SK-N-SH (cell line): ENCODE data around the gene SHLD2. TPM values are rescaled to one million over a fixed set of nuclear protein-coding genes. Genes with fewer than 3 reads are reported as not detected.
"Not testable (repeated sequence)": the region's sequence is repeated elsewhere in the genome, so short reads cannot be mapped to it uniquely, and the experiment has no call there.

Experiments
- CTCF ChIA-PET: fragments of 300-600, 350-600 bp; formaldehyde crosslinking; extraction: SDS; loops from one replicate; lab custom pipeline; 2021; lab: Yijun Ruan, JAX
- POLR2A ChIA-PET: fragments of 350-600 bp; sonication (Branson Sonifier 250); formaldehyde crosslinking; extraction: SDS; loops from one replicate; lab custom pipeline; 2020; ENCODE audit warnings: antibody characterized with exemption, inconsistent platforms; lab: Yijun Ruan, JAX
- DNase-seq: peaks from one replicate; pipeline ENCODE4 v3.0.0; 2012
- H2AFZ ChIP-seq: fragments of 200-600 bp; sonication (generic); 2 replicates; pipeline ENCODE4 v1.8.1; 2016; ENCODE audit warnings: antibody characterized with exemption, mild to moderate bottlenecking, low read depth
- H3F3A ChIP-seq: fragments of 200-600 bp; sonication (generic); replicated peaks from 2 replicates; pipeline ENCODE3; 2016; ENCODE audit warnings: antibody characterized with exemption, mild to moderate bottlenecking; ENCODE audit not compliant: insufficient read depth
- H3K27ac ChIP-seq, 2 experiments: fragments of 200-500 bp in 1 of 2; fragments of 200-600 bp in 1 of 2; sonication (Bioruptor generic) in 1 of 2; sonication (generic), shearing (Covaris generic) in 1 of 2; 2 replicates each; pipeline versions ENCODE4 v1.5.1 to v1.6.1; 2014 to 2016; ENCODE audit warnings: low read depth in 2 of 2, inconsistent platforms in 1 of 2, low read length in 1 of 2, mild to moderate bottlenecking in 1 of 2, mixed read lengths in 1 of 2
- H3K27me3 ChIP-seq: fragments of 200-600 bp; sonication (generic), shearing (Covaris generic); 2 replicates; pipeline ENCODE4 v1.6.1; 2016; ENCODE audit warnings: mixed run types; ENCODE audit not compliant: insufficient read depth
- H3K36me3 ChIP-seq, 2 experiments: fragments of 200-500 bp in 1 of 2; fragments of 200-600 bp in 1 of 2; sonication (Bioruptor generic) in 1 of 2; sonication (generic) in 1 of 2; replicated peaks in 1 of 2; 2 replicates each; pipeline versions ENCODE3 to v1.5.1; 2014 to 2016; ENCODE audit warnings: low read length in 1 of 2, mild to moderate bottlenecking in 1 of 2; ENCODE audit not compliant: insufficient read depth in 2 of 2, control insufficient read depth in 1 of 2
- H3K4me1 ChIP-seq, 2 experiments: fragments of 200-500 bp in 1 of 2; fragments of 200-600 bp in 1 of 2; sonication (Bioruptor generic) in 1 of 2; sonication (generic), shearing (Covaris generic) in 1 of 2; 2 replicates each; pipeline versions ENCODE4 v1.5.1 to v1.6.1; 2014 to 2016; ENCODE audit warnings: low read depth in 1 of 2, low read length in 1 of 2, mixed run types in 1 of 2; ENCODE audit not compliant: insufficient read depth in 2 of 2, control insufficient read depth in 1 of 2
- H3K4me2 ChIP-seq: fragments of 200-600 bp; sonication (generic), shearing (Covaris generic); 2 replicates; pipeline ENCODE4 v1.6.1; 2017; ENCODE audit warnings: mixed run types
- H3K4me3 ChIP-seq, 2 experiments: fragments of 200-500 bp in 1 of 2; fragments of 200-600 bp in 1 of 2; sonication (Bioruptor generic) in 1 of 2; sonication (generic), shearing (Covaris generic) in 1 of 2; 2 replicates each; pipeline versions ENCODE4 v1.5.1 to v1.8.1; 2014 to 2016; ENCODE audit warnings: low read depth in 2 of 2, inconsistent platforms in 1 of 2, low read length in 1 of 2, mild to moderate bottlenecking in 1 of 2, mixed read lengths in 1 of 2, moderate library complexity in 1 of 2
- H3K79me2 ChIP-seq: fragments of 200-600 bp; sonication (generic); 2 replicates; pipeline ENCODE4 v1.8.1; 2017; ENCODE audit warnings: mild to moderate bottlenecking; ENCODE audit not compliant: insufficient read depth
- H3K9ac ChIP-seq: fragments of 200-600 bp; sonication (generic); 2 replicates; pipeline ENCODE4 v1.6.1; 2017; ENCODE audit warnings: mixed run types
- H3K9me2 ChIP-seq: fragments of 200-600 bp; sonication (generic); 2 replicates; pipeline ENCODE4 v1.6.1; 2017; ENCODE audit warnings: mixed run types
- H3K9me3 ChIP-seq: fragments of 200-600 bp; sonication (generic); 2 replicates; pipeline ENCODE4 v1.6.1; 2017; ENCODE audit warnings: mixed run types, mild to moderate bottlenecking, moderate library complexity
- H4K20me1 ChIP-seq: fragments of 200-600 bp; sonication (generic); 2 replicates; pipeline ENCODE4 v1.6.1; 2017; ENCODE audit warnings: mild to moderate bottlenecking, mixed run types; ENCODE audit not compliant: insufficient read depth
- WGBS: methylation state at CpG from one replicate; pipeline ENCODE4 v1.1.6; 2017; ENCODE audit warnings: low lambda C conversion rate; 5-methylcytosine and 5-hydroxymethylcytosine counted together
- polyA plus RNA-seq, 3 experiments: library from polyadenylated mRNA; depleted of rRNA; stranded (reverse); fragments of >200 nt; gene quantifications; 2 replicates each; pipeline ENCODE4 v1.2.3, GENCODE V29; 2012

SHLD2 gene
- polyA plus RNA-seq, 1 of the 3 experiments (the other 2 are of a cell fraction): 4.7 TPM

DNA sequence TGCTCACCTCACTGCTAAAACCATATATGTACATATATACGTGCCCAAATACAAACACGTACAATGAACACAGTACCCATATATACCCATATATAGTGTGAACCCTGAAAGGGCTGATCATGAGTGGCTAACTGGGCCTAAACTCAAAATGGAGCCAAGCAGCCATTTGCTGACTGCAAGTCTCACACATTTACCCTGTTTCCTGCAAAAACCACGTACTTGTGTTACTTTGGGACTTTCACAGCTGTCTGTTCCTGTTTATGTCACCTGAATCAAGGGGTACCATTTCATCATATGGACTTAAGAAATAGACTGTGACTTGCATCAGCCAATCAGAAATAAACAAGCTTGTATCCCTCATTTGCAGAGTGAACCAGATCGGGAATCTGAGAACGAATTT, 124.4 kb downstream of the SHLD2 start:
- H2AFZ ChIP-seq, H3K27ac ChIP-seq, POLR2A ChIA-PET, H3K9me2 ChIP-seq, H3K4me1 ChIP-seq, DNase-seq, H3K79me2 ChIP-seq, H3K9me3 ChIP-seq, H3K4me2 ChIP-seq, H4K20me1 ChIP-seq, H3K4me3 ChIP-seq, CTCF ChIA-PET, H3K36me3 ChIP-seq, H3F3A ChIP-seq, H3K27me3 ChIP-seq, H3K9ac ChIP-seq: not testable (repeated sequence)
- WGBS: 86% methylated on average over 2 of the region's 5 CpGs

DNA sequence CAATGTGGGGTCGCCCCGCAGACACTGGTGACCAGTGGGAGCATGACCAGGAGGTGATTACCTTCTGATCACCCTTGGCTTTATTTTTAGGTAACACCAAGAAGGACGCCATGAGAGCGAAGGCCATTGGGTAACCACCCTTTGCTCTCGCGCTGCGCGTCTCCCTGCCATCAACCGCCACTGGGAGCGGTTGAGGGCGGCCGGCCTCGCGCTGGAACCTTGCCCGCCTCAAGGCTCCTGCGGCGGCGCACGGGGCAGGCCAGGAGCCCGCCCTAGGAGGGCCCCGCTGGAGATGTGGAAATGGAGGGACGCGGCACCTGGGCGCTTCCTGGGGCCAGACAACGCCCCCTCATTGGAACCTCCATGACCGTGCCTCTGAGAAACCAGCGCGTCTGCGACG, 127.8 kb downstream of the SHLD2 start:
- CTCF ChIA-PET, DNase-seq, H2AFZ ChIP-seq, H3K9ac ChIP-seq, H3K36me3 ChIP-seq, H4K20me1 ChIP-seq, H3K9me3 ChIP-seq, H3K4me1 ChIP-seq, H3K79me2 ChIP-seq, H3K4me3 ChIP-seq, H3K9me2 ChIP-seq, H3F3A ChIP-seq, POLR2A ChIA-PET, H3K27me3 ChIP-seq, H3K27ac ChIP-seq, H3K4me2 ChIP-seq: not testable (repeated sequence)
- WGBS: 99% methylated on average over 17 of the region's 30 CpGs

DNA sequence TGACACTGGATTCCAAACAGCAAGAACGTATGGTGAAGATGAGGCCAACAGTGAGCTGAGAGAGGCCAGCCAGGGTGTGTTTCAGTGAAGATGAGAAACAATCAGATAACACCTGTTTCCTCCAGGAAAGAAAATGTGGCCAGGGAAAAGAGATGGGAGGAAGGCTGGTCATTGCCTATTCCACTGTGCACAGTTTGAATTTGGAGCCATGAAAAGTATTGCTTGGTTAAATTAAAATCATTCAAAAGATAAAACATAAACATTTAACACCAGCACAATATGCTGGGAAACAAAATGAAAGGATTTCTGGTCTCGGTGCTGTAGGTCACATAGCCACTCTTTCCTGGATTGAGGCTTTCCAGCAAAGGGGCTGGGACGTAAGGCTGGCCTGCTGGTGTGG, 130.1 kb downstream of the SHLD2 start, which contains the start of gene NUTM2A:
NUTM2A (plus strand) TSS at position 301 of the 400 bp plus-strand sequence. CDS start 383 bp downstream, outside the sequence.
- H3F3A ChIP-seq, DNase-seq, H3K9ac ChIP-seq: not testable (repeated sequence)

DNA sequence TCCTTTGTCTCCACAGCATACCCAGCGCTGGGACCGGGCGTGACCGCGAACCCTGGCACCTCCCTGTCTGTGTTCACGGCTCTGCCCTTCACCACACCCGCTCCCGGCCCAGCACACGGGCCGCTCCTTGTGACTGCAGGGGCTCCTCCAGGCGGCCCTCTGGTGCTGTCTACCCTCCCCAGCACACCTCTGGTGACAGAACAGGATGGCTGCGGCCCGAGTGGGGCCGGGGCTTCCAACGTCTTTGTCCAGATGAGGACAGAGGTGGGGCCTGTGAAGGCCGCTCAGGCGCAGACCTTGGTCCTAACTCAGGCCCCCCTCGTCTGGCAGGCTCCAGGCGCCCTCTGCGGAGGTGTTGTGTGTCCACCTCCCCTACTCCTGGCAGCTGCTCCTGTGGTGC, 133.2 kb downstream of the SHLD2 start:
- H3K9me2 ChIP-seq, H3K4me3 ChIP-seq, H3K9me3 ChIP-seq, H3K27me3 ChIP-seq, H3K36me3 ChIP-seq, H3F3A ChIP-seq, H3K9ac ChIP-seq, POLR2A ChIA-PET, H4K20me1 ChIP-seq, CTCF ChIA-PET, H3K79me2 ChIP-seq, H3K4me2 ChIP-seq, H3K27ac ChIP-seq, H3K4me1 ChIP-seq, H2AFZ ChIP-seq, DNase-seq: not testable (repeated sequence)
- WGBS: 88% methylated on average over 7 of the region's 20 CpGs

More for the DNA sequence above, 130.1 kb downstream of the SHLD2 start, which contains the start of gene NUTM2A:
- H3K27me3 ChIP-seq, CTCF ChIA-PET, H4K20me1 ChIP-seq, H3K4me3 ChIP-seq, POLR2A ChIA-PET, H3K79me2 ChIP-seq, H3K27ac ChIP-seq, H3K4me2 ChIP-seq, H3K36me3 ChIP-seq, H3K4me1 ChIP-seq, H3K9me3 ChIP-seq, H2AFZ ChIP-seq, H3K9me2 ChIP-seq: not testable (repeated sequence)
- no CpG with 5 or more reads among the region's 3 CpGs for WGBS

DNA sequence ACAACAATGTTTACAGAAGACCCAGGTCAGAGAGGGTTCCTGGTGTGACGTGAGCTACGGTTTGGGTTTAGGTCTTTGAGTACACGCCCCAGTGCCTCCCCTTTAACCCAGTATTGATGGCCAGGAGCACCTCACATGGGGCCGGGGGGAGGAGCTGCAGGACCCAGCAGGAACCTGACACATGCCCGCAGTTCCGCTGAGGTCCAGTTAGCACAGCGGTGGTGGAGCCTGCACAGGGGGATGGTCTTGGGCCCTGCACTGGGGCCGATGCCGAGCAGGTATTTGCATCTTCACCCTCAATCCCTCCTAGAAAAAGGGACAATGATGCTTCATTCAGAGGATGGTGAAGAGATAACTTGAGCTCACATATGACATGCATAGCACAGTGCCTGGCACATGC, 134.2 kb downstream of the SHLD2 start:
- H3K9me2 ChIP-seq, POLR2A ChIA-PET, CTCF ChIA-PET, H3K36me3 ChIP-seq, H3K9me3 ChIP-seq, H3K4me2 ChIP-seq, H3F3A ChIP-seq, H3K79me2 ChIP-seq, H3K9ac ChIP-seq, H3K27ac ChIP-seq, H3K27me3 ChIP-seq, H4K20me1 ChIP-seq, H2AFZ ChIP-seq, H3K4me3 ChIP-seq, H3K4me1 ChIP-seq, DNase-seq: not testable (repeated sequence)
- WGBS: 90% methylated on average over 4 of the region's 9 CpGs

DNA sequence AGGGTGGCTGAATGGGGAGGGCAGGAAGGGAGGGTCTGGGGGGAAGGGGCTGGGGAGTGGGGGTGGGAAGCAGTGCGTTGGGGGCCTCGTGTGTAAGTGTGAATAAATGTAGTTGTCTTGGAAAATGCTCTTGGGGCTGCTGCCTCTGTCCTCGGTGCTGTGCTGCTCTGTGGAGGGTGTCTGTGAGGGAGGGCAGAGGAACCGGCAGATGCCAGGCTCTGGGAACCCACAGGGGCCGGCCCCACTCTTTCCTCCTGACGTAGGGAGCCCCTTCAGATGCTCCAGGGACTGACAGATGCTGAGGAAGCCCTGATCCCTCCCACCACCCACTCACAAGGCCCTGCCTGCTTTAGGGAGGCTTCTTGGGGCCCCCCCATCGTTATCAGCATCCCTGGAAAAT, 139.8 kb downstream of the SHLD2 start:
- H3K27me3 ChIP-seq, H3F3A ChIP-seq, POLR2A ChIA-PET, H3K79me2 ChIP-seq, H3K4me2 ChIP-seq, H3K27ac ChIP-seq, H3K4me3 ChIP-seq, H2AFZ ChIP-seq, H4K20me1 ChIP-seq, H3K9me2 ChIP-seq, H3K9ac ChIP-seq, DNase-seq, H3K36me3 ChIP-seq, H3K9me3 ChIP-seq, CTCF ChIA-PET, H3K4me1 ChIP-seq: not testable (repeated sequence)
- no CpG with 5 or more reads among the region's 7 CpGs for WGBS

DNA sequence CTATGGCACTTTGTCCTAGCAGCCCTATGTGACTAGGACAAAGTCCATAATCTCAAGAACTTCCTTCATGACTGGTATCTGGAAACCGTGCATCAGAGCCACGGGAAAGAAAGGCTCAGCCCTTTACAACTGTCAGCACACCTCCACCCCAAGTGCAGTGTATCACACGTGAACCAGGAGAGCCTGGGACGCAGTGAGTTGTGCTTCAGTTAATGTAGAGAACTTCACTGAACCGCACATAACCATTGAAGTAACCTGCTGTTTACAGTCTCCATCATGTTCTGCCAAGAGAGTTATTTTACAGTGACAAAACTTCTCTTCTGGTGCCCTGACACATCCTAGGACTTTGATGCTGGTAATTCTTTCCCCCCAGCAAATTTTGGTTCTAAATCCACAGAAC, 142.2 kb downstream of the SHLD2 start:
- H3K4me3 ChIP-seq, H3K9me3 ChIP-seq, H3K4me1 ChIP-seq, H3K27ac ChIP-seq, H2AFZ ChIP-seq, H3K9ac ChIP-seq, POLR2A ChIA-PET, H3K27me3 ChIP-seq, H3K79me2 ChIP-seq, H3F3A ChIP-seq, H4K20me1 ChIP-seq, H3K36me3 ChIP-seq, DNase-seq, H3K4me2 ChIP-seq, H3K9me2 ChIP-seq, CTCF ChIA-PET: not testable (repeated sequence)
- WGBS: 100% methylated on average over 3 of the region's 5 CpGs
